ENCODE results near the gene GATAD2A.

The GATAD2A gene

GRCh38 chr19:19514881-19515641, 109.6 kb downstream of the GATAD2A start, which contains the start of gene TSSK6:
TSSK6 (minus strand) TSS chr19:19515548; CDS start chr19:19515427, 121 bp downstream.
- no peak for DNase-seq

- DNase-seq = peak; percentile 90
Observed at GRCh38 chr19:19515642-19516519, 110.4 kb downstream of the GATAD2A start, which contains the start of gene NDUFA13. NDUFA13 (plus strand) TSS chr19:19516225; CDS start chr19:19516239, 14 bp downstream.

GRCh38 chr19:19517235-19517619, 111.8 kb downstream of the GATAD2A start:
- DNase-seq = no peak

GRCh38 chr19:19520989-19521388, 115.5 kb downstream of the GATAD2A start:
- no peak for DNase-seq

GRCh38 chr19:19523177-19523576, 117.7 kb downstream of the GATAD2A start:
- DNase-seq = no peak

- no peak for DNase-seq
Observed at GRCh38 chr19:19524053-19524452, 118.6 kb downstream of the GATAD2A start.

GRCh38 chr19:19525611-19526380, 120.3 kb downstream of the GATAD2A start:
- DNase-seq = no peak

- no peak for DNase-seq
Observed at GRCh38 chr19:19526581-19527370, 121.3 kb downstream of the GATAD2A start.

GRCh38 chr19:19527371-19527656, 121.8 kb downstream of the GATAD2A start:
- no peak for DNase-seq

GRCh38 chr19:19527674-19528625, 122.5 kb downstream of the GATAD2A start:
- DNase-seq = no peak

GRCh38 chr19:19528721-19529490, 123.4 kb downstream of the GATAD2A start, which contains the start of gene YJEFN3:
YJEFN3 (plus strand) TSS chr19:19528911; CDS start chr19:19528933, 22 bp downstream.
- DNase-seq = no peak

- DNase-seq = no peak
Observed at GRCh38 chr19:19529783-19530422, 124.4 kb downstream of the GATAD2A start.

GRCh38 chr19:19530423-19530804, 124.9 kb downstream of the GATAD2A start:
- no peak for DNase-seq

- no peak for DNase-seq
Observed at GRCh38 chr19:19530889-19531288, 125.4 kb downstream of the GATAD2A start.

GRCh38 chr19:19531951-19532805, 126.7 kb downstream of the GATAD2A start:
- DNase-seq = peak; percentile 38

- no peak for DNase-seq
Observed at GRCh38 chr19:19532806-19533701, 127.6 kb downstream of the GATAD2A start.

GRCh38 chr19:19533841-19534240, 128.4 kb downstream of the GATAD2A start:
- DNase-seq = no peak
